ENCODE measurements around the gene ARMC7.

DNA sequence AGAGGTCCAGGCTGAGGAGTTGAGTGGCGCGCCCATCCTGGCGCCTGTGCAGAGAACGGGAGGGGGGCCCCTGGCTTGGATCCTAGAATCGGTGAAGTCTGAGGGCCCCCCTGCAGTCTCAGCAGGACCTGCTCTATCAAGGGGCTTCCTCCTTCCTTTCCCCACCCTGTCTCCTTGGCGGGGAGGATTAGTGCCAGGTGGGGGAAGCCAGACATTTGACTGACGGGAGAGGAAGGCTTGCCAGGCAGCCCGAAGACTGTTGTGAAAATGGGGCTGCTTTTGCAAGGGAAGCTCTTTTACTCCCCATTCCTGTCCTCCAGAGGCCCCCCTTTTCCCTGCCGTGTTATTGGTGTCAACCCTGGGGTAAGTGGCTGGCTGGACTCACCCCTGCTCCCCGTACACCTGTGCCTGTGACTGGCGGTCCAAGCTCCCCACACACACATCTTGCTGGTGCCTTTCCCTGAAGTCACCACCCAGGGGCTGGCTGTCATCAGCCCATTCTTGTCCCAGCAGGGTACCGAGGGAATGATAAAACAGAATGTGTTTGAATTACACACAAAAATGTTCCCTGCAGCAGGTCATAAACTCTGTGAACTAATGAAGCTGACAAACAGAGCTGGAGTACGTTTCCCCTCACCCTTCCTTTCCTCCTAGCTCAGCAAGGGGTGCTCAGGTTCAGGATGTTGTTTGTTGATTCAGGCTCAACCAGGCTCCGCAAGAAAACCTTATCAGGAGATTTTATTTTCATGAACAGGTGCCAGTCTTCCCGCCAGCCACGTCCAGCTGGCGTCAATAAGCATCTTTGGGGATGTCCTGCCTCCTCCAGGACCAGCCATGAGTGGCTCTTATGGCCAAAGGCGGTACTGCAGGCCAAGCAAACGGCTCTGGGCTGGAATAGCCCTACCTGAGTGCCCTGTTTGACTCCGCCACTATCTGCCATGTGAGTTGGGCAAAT is 4.4 kb upstream of the ARMC7 start:
- TF ChIP-seq EZH2 (IDR thresholded peaks at IDR 0.05; ENCODE audit: low read length) (no peak), CTCF (optimal IDR thresholded peaks at IDR 0.05 in 1 of 3, IDR thresholded peaks at IDR 0.05 in 1 of 3, conservative IDR thresholded peaks at IDR 0.05 in 1 of 3; ENCODE audit: extremely low read depth in 1 of 3, insufficient read depth in 2 of 3, low read length in 3 of 3) (peak; percentile 69 to 80 (median 79))
